Measurements from ENCODE around the gene SDHB. TPM values are rescaled to one million over a fixed set of nuclear protein-coding genes. Genes with fewer than 3 reads are reported as not detected.

The SDHB gene
- total and polyA plus RNA-seq, 10 of the 15 experiments (the other 5 are each of a cell fraction or from before 2014, with no cell fraction given), result 101 to 319 (median 188) TPM

- no peak overlapping the region for H3K27ac ChIP-seq (ENCODE audit: control insufficient read depth, insufficient read depth)
- no TSS peak for BruUV-seq (replicated peaks)
- intact Hi-C loops (cut with micrococcal nuclease; ENCODE audit: unreplicated experiment) (no loop called here), in situ Hi-C loops (cut with MboI) (no loop called here)
- no peak overlapping the region for H3K4me3 ChIP-seq
- H3K36me3 ChIP-seq (ENCODE audit: control insufficient read depth in 2 of 2, insufficient read depth in 2 of 2, low read length in 1 of 2), result no peaks in the 10 kb centered on the region
- no peak for DNase-seq (ENCODE audit: low read depth, low spot score)
- no peak for ATAC-seq
- H3K9me3 ChIP-seq (replicated peaks; ENCODE audit: control insufficient read depth, insufficient read depth, low read length), result no peaks in the 10 kb centered on the region
- H3K4me2 ChIP-seq (ENCODE audit: control insufficient read depth, insufficient read depth), result no peak overlapping the region
- ChIA-PET SMC1A (ENCODE audit: uncharacterized antibody, unreplicated experiment) (no interaction called here), CTCF (interaction anchor here (0.6 kb wide), 1 partner anchor 135 kb away, joined by 3 read pairs; no protein-coding TSS in a partner anchor), POLR2A (no interaction called here), RAD21 (ENCODE audit: unreplicated experiment) (no interaction called here)
- H4K20me1 ChIP-seq (ENCODE audit: control insufficient read depth, insufficient read depth), result no peaks in the 10 kb centered on the region
- peaks cover 0 to 1% of the 10 kb centered on the region in 2 experiments; a peak in 1 of 4 replicates for H3K27me3 ChIP-seq (replicated peaks in 1 of 2; ENCODE audit: control insufficient read depth in 2 of 2, insufficient read depth in 2 of 2, low read length in 1 of 2)
- no peak overlapping the region for H2AFZ ChIP-seq (ENCODE audit: control insufficient read depth, low read depth, low read length)
- TF ChIP-seq BRCA1 (IDR thresholded peaks at IDR 0.05; ENCODE audit: low read depth, low read length) (no peak), ZNF687 (IDR thresholded peaks at IDR 0.05) (no peak), POU2F2 (IDR thresholded peaks at IDR 0.05; ENCODE audit: borderline replicate concordance, low read depth, low read length) (no peak), CTCF (IDR thresholded peaks at IDR 0.05 in 2 of 3, conservative IDR thresholded peaks at IDR 0.05 in 1 of 3; ENCODE audit: control insufficient read depth in 2 of 3, extremely low read depth in 1 of 3, insufficient read depth in 1 of 3, low read depth in 3 of 3, low read length in 3 of 3) (no peak), ETV6 (conservative IDR thresholded peaks at IDR 0.05 in 1 of 2, IDR thresholded peaks at IDR 0.05 in 1 of 2; ENCODE audit: borderline replicate concordance in 1 of 2, low read depth in 1 of 2) (no peak), RBBP5 (conservative IDR thresholded peaks at IDR 0.05) (no peak), SREBF1 (IDR thresholded peaks at IDR 0.05; ENCODE audit: low read length) (no peak)
- WGBS (ENCODE audit: insufficient coverage, insufficient replicate concordance, low lambda C conversion rate, missing lambda C conversion rate), result 27% methylated on average over 6 of the region's 6 CpGs
- H3K79me2 ChIP-seq (ENCODE audit: control insufficient read depth, insufficient read depth, low read length), result no peaks in the 10 kb centered on the region
- H3K4me1 ChIP-seq (ENCODE audit: control insufficient read depth, insufficient read depth, low read length), result no peaks in the 10 kb centered on the region
- no peak for FAIRE-seq
- no peak overlapping the region for H3K9ac ChIP-seq (ENCODE audit: control insufficient read depth, insufficient read depth, low read length)
Observed at GRCh38 chr1:17086751-17087150, 32.9 kb upstream of the SDHB start.

All from GM12878 (cell line).